A549 (cell line): ENCODE measurements around the gene TSPO. TPM values are rescaled to one million over a fixed set of nuclear protein-coding genes. Genes with fewer than 3 reads are reported as not detected.

ENCODE experiments used
- ATAC-seq, 2 experiments: fragments of 200-7000 bp in 1 of 2; fragments of >200 bp in 1 of 2; cut with Nextera tagmentation in 1 of 2; cut with Tn5 transposase in 1 of 2; 3 replicates each; pipeline versions ENCODE4 v1.8.0 to v1.9.1; 2018 to 2020; ENCODE audit warnings: mild to moderate bottlenecking in 1 of 2, moderate library complexity in 1 of 2
- CTCF ChIA-PET: fragments of 300-600 bp; sonication (Branson Sonifier 250); formaldehyde crosslinking; extraction: SDS; loops from one replicate; lab custom pipeline; 2021; ENCODE audit warnings: antibody characterized with exemption, inconsistent platforms; lab: Yijun Ruan, JAX
- POLR2A ChIA-PET: fragments of 350-600 bp; formaldehyde crosslinking; extraction: SDS; loops from one replicate; lab custom pipeline; 2021; ENCODE audit warnings: antibody characterized with exemption, inconsistent platforms; lab: Yijun Ruan, JAX
- DNase-seq, 2 experiments: peaks; one replicate each; pipeline versions ENCODE4 v3.0.0 to v3.0.0-alpha.2; 2011 to 2016; ENCODE audit warnings: low read depth in 1 of 2, low spot score in 1 of 2
- FAIRE-seq: peaks from 2 replicates; lab custom pipeline; 2011; peaks lifted over from hg19 to GRCh38; lab: Jason Lieb, UNC
- H3K27ac ChIP-seq, 2 experiments: fragments of >200 bp; sonication (Bioruptor Twin); formaldehyde crosslinking; 3 replicates each; pipeline ENCODE4 v1.5.1; 2016 to 2017
- H3K4me1 ChIP-seq: fragments of >200 bp; sonication (Bioruptor Twin); formaldehyde crosslinking; 3 replicates; pipeline ENCODE4 v1.6.1; 2016
- H3K4me2 ChIP-seq: fragments of >200 bp; sonication (Bioruptor Twin); formaldehyde crosslinking; 3 replicates; pipeline ENCODE4 v1.6.1; 2016
- H3K4me3 ChIP-seq: fragments of >200 bp; sonication (Bioruptor Twin); formaldehyde crosslinking; 3 replicates; pipeline ENCODE4 v1.5.1; 2016
- H3K9me3 ChIP-seq: fragments of >200 bp; sonication (Bioruptor Twin); formaldehyde crosslinking; 3 replicates; pipeline ENCODE4 v1.6.1; 2016
- BCL3 ChIP-seq: fragments of >200 bp; sonication (Bioruptor Twin); formaldehyde crosslinking; IDR thresholded peaks from 3 replicates; pipeline ENCODE4 v1.6.1; 2016
- CBX8 ChIP-seq: fragments of 200-600 bp; sonication (generic); IDR thresholded peaks from 2 replicates; pipeline ENCODE4 v1.6.1; 2016
- CEBPB ChIP-seq, 2 experiments: fragments of >200 bp in 1 of 2; sonication (Bioruptor Twin) in 1 of 2; formaldehyde crosslinking in 1 of 2; IDR thresholded peaks; 2 replicates each; pipeline ENCODE4 v1.6.1; 2012 to 2016
- CHD4 ChIP-seq: fragments of 200-600 bp; sonication (generic); IDR thresholded peaks from 2 replicates; pipeline ENCODE4 v1.6.1; 2016; ENCODE audit warnings: antibody characterized with exemption, mild to moderate bottlenecking, borderline replicate concordance
- CTCF ChIP-seq: fragments of >200 bp; sonication (Bioruptor Twin); formaldehyde crosslinking; IDR thresholded peaks from 3 replicates; pipeline ENCODE4 v1.5.1; 2016
- EHMT2 ChIP-seq: fragments of 200-600 bp; sonication (generic); IDR thresholded peaks from 2 replicates; pipeline ENCODE4 v1.6.1; 2016; ENCODE audit warnings: antibody characterized with exemption, low read depth, mild to moderate bottlenecking, moderate library complexity
- ELK1 ChIP-seq: fragments of 150-350 bp; IDR thresholded peaks from 2 replicates; pipeline ENCODE4 v1.6.1; 2014; ENCODE audit warnings: low read depth, mild to moderate bottlenecking, low read length
- EP300 ChIP-seq, 2 experiments: fragments of >200 bp; sonication (Bioruptor Twin); formaldehyde crosslinking; IDR thresholded peaks; 2 replicates in 1 of 2; 3 replicates in 1 of 2; pipeline ENCODE4 v1.6.1; 2016 to 2017
- GATA3 ChIP-seq: IDR thresholded peaks from 2 replicates; pipeline ENCODE4 v1.6.1; 2012; ENCODE audit warnings: borderline replicate concordance
- HDAC2 ChIP-seq: fragments of 200-600 bp; sonication (generic); IDR thresholded peaks from 2 replicates; pipeline ENCODE4 v1.6.1; 2016
- HES2 ChIP-seq: fragments of >200 bp; sonication (Bioruptor Twin); formaldehyde crosslinking; IDR thresholded peaks from 2 replicates; pipeline ENCODE4 v1.6.1; 2016
- HOXA7 ChIP-seq: fragments of 250-450 bp; sonication (Bioruptor Pico); IDR thresholded peaks from 2 replicates; pipeline ENCODE4 v1.5.0; 2020; ENCODE audit warnings: mild to moderate bottlenecking, moderate library complexity
- HOXB13 ChIP-seq: fragments of 250-450 bp; sonication (Bioruptor Pico); IDR thresholded peaks from 2 replicates; pipeline ENCODE4 v1.5.0; 2020; ENCODE audit warnings: low read depth, mild to moderate bottlenecking, moderate library complexity
- HOXB5 ChIP-seq: fragments of 250-450 bp; sonication (Bioruptor Pico); IDR thresholded peaks from 2 replicates; pipeline ENCODE4 v1.5.0; 2020; ENCODE audit warnings: mild to moderate bottlenecking, moderate library complexity
- JUN ChIP-seq, 2 experiments: fragments of >200 bp; sonication (Bioruptor Twin); formaldehyde crosslinking; IDR thresholded peaks; 2 replicates in 1 of 2; 3 replicates in 1 of 2; pipeline ENCODE4 v1.6.1; 2016 to 2017
- MAFK ChIP-seq: fragments of 450-650 bp; IDR thresholded peaks from 2 replicates; pipeline ENCODE4 v1.6.1; 2014; ENCODE audit not compliant: partially characterized antibody
- MAX ChIP-seq: IDR thresholded peaks from 2 replicates; pipeline ENCODE4 v1.6.1; 2012
- NR3C1 ChIP-seq: fragments of >200 bp; sonication (Bioruptor Twin); formaldehyde crosslinking; IDR thresholded peaks from 3 replicates; pipeline ENCODE4 v1.6.1; 2017
- POLR2AphosphoS2 ChIP-seq: conservative IDR thresholded peaks from 2 replicates; pipeline ENCODE4 v1.6.1; 2012; ENCODE audit warnings: low read length, improper control_type of control experiment, inconsistent platforms
- RAD21 ChIP-seq, 2 experiments: fragments of >200 bp in 1 of 2; sonication (Bioruptor Twin) in 1 of 2; formaldehyde crosslinking in 1 of 2; IDR thresholded peaks in 1 of 2; conservative IDR thresholded peaks in 1 of 2; 2 replicates in 1 of 2; 3 replicates in 1 of 2; pipeline ENCODE4 v1.6.1; 2012 to 2018; ENCODE audit warnings: inconsistent platforms in 1 of 2
- RCOR1 ChIP-seq: fragments of 150-350 bp; IDR thresholded peaks from 2 replicates; pipeline ENCODE4 v1.6.1; 2014; ENCODE audit warnings: antibody characterized with exemption, low read length, low read depth
- RNF2 ChIP-seq: fragments of 200-600 bp; sonication (generic); IDR thresholded peaks from 2 replicates; pipeline ENCODE4 v1.6.1; 2016; ENCODE audit warnings: low read depth, mild to moderate bottlenecking, antibody characterized with exemption, moderate library complexity, borderline replicate concordance
- SREBF2 ChIP-seq: fragments of 450-650 bp; IDR thresholded peaks from 2 replicates; pipeline ENCODE4 v1.6.1; 2014; ENCODE audit warnings: mild to moderate bottlenecking, moderate library complexity
- ZFP36 ChIP-seq: fragments of 450-650 bp; IDR thresholded peaks from 2 replicates; pipeline ENCODE4 v1.6.1; 2014; ENCODE audit warnings: borderline replicate concordance; ENCODE audit not compliant: partially characterized antibody
- WGBS: methylation state at CpG from one replicate; pipeline ENCODE4 v1.1.6; 2017; ENCODE audit errors: missing lambda C conversion rate; 5-methylcytosine and 5-hydroxymethylcytosine counted together
- polyA plus RNA-seq, 4 experiments: library from polyadenylated mRNA; depleted of rRNA in 3 of 4; stranded (reverse); fragments of >200 nt; fragmentation: RNase III in 1 of 4; extraction: RNeasy Plus Mini Kit Qiagen cat#74134 plus additional on column Dnase treatment in 1 of 4; gene quantifications; 2 replicates in 3 of 4; 3 replicates in 1 of 4; pipeline ENCODE4 v1.2.3, GENCODE V29; 2011 to 2017

Gene TSPO
- polyA plus RNA-seq, 2 of the 4 experiments (the other 2 are of a cell fraction): 43.2 to 94.4 TPM

- 80% methylated on average over 1 of the region's 6 CpGs for WGBS
- Histone ChIP-seq H3K4me3 (no peak overlapping the region), H3K4me2 (no peak overlapping the region), H3K4me1 (peaks cover 9% of the 10 kb centered on the region; the same call in 1 of the 3 replicates), H3K27ac (no peak overlapping the region), H3K9me3 (no peaks in the 10 kb centered on the region)
- DNase-seq (no peak), FAIRE-seq (no peak), ATAC-seq (no peak)
- TF ChIP-seq RAD21 (conservative IDR thresholded peaks at IDR 0.05 in 1 of 2, IDR thresholded peaks at IDR 0.05 in 1 of 2) (no peak), HDAC2 (no peak), ELK1 (no peak), HES2 (no peak), ZFP36 (no peak), JUN (IDR thresholded peaks at IDR 0.05) (no peak), SREBF2 (no peak), NR3C1 (no peak), BCL3 (no peak), CBX8 (no peak), CEBPB (IDR thresholded peaks at IDR 0.05) (no peak), GATA3 (no peak), EHMT2 (no peak), CHD4 (no peak)
- ChIA-PET CTCF (no interaction called here), POLR2A (no interaction called here)
Measured at GRCh38 chr22:43148581-43148980, 2.8 kb upstream of the TSPO start.

- peak overlapping the region; percentile 93 for H3K4me3 ChIP-seq
- H3K4me2 ChIP-seq: peak overlapping the region; percentile 100
- H3K9me3 ChIP-seq: no peaks in the 10 kb centered on the region
- 86% methylated on average over 8 of the region's 15 CpGs for WGBS
- ChIA-PET POLR2A (interaction anchor here (0.6 kb wide), 1 partner anchor 23 kb away, joined by 4 read pairs; no protein-coding TSS in a partner anchor), CTCF (interaction anchor here (1.0 kb wide), 1 partner anchor 528 kb away, joined by 3 read pairs; no protein-coding TSS in a partner anchor)
- no peak for TF ChIP-seq RCOR1
- no peak for TF ChIP-seq HES2
- TF ChIP-seq MAFK: no peak
- TF ChIP-seq CTCF: no peak
- no peak for TF ChIP-seq MAX
- TF ChIP-seq HOXB5: no peak
- no peak for TF ChIP-seq EP300 (IDR thresholded peaks at IDR 0.05)
- TF ChIP-seq POLR2AphosphoS2: no peak
- no peak for TF ChIP-seq HOXA7 (CRISPR knock-in tag)
- no peak for TF ChIP-seq HOXB13 (CRISPR knock-in tag)
- TF ChIP-seq RNF2: no peak
- peak overlapping the region; percentile 92 to 98 for H3K27ac ChIP-seq
- ATAC-seq (no peak), DNase-seq (no peak), FAIRE-seq (no peak)
- peaks cover 14% of the 10 kb centered on the region; the same call in 2 of the 3 replicates for H3K4me1 ChIP-seq
Measured at GRCh38 chr22:43150731-43151206, 590 bp upstream of the TSPO start.
